ENCODE measurements around the gene EPB41L5.

- TF ChIP-seq, protein P1, sequence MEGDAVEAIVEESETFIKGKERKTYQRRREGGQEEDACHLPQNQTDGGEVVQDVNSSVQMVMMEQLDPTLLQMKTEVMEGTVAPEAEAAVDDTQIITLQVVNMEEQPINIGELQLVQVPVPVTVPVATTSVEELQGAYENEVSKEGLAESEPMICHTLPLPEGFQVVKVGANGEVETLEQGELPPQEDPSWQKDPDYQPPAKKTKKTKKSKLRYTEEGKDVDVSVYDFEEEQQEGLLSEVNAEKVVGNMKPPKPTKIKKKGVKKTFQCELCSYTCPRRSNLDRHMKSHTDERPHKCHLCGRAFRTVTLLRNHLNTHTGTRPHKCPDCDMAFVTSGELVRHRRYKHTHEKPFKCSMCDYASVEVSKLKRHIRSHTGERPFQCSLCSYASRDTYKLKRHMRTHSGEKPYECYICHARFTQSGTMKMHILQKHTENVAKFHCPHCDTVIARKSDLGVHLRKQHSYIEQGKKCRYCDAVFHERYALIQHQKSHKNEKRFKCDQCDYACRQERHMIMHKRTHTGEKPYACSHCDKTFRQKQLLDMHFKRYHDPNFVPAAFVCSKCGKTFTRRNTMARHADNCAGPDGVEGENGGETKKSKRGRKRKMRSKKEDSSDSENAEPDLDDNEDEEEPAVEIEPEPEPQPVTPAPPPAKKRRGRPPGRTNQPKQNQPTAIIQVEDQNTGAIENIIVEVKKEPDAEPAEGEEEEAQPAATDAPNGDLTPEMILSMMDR (IDR thresholded peaks at IDR 0.05) = no peak
- TF ChIP-seq POLR2AphosphoS5 (IDR thresholded peaks at IDR 0.05) (no peak), POLR2A (IDR thresholded peaks at IDR 0.05) (no peak)
Observed at GRCh38 chr2:120016800-120017199, 3.9 kb downstream of the EPB41L5 start.

Measured in breast epithelium (tissue), 3 donors.